HEK293 (cell line): ENCODE data around the gene MACROD1.

ENCODE experiments used
- CTCF ChIA-PET: fragments of 350-600 bp; formaldehyde crosslinking; extraction: SDS; loops from one replicate; lab custom pipeline; 2021; ENCODE audit warnings: antibody characterized with exemption; lab: Yijun Ruan, JAX
- POLR2A ChIA-PET: fragments of 300-600 bp; formaldehyde crosslinking; extraction: SDS; loops from one replicate; lab custom pipeline; 2020; ENCODE audit warnings: antibody characterized with exemption, inconsistent platforms; lab: Yijun Ruan, JAX
- H3K27ac ChIP-seq: fragments of 200-500 bp; sonication (Bioruptor generic); 2 replicates; pipeline ENCODE4 v1.5.1; 2014; ENCODE audit warnings: low read depth, low read length, control low read depth, inconsistent platforms; ENCODE audit errors: extremely low read depth
- H3K36me3 ChIP-seq, 2 experiments: fragments of 200-500 bp in 1 of 2; sonication (Bioruptor generic) in 1 of 2; 1 replicate in 1 of 2; 2 replicates in 1 of 2; pipeline ENCODE4 v1.5.1; 2014 to 2017; ENCODE audit warnings: inconsistent platforms in 2 of 2, low read length in 2 of 2; ENCODE audit not compliant: control insufficient read depth in 2 of 2, insufficient read depth in 1 of 2
- H3K4me1 ChIP-seq: fragments of 200-500 bp; sonication (Bioruptor generic); 2 replicates; pipeline ENCODE4 v1.5.1; 2014; ENCODE audit warnings: mild to moderate bottlenecking, low read length, inconsistent platforms; ENCODE audit not compliant: control insufficient read depth, insufficient read depth
- H3K4me3 ChIP-seq: 2 replicates; pipeline ENCODE4 v1.5.1; 2011; ENCODE audit warnings: low read depth, mild to moderate bottlenecking, control low read depth, low read length, moderate library complexity
- H3K9me3 ChIP-seq: fragments of 200-500 bp; sonication (Bioruptor generic); 2 replicates; pipeline ENCODE4 v1.5.1; 2014; ENCODE audit warnings: low read depth, low read length, inconsistent platforms; ENCODE audit not compliant: control insufficient read depth, insufficient read depth
- EGR2 ChIP-seq: fragments of 450-650 bp; formaldehyde crosslinking; IDR thresholded peaks from 2 replicates; pipeline ENCODE4 v1.5.1; 2016; ENCODE audit warnings: low read depth, missing biosample characterization, missing genetic modification characterization
- HIC1 ChIP-seq: fragments of 450-650 bp; formaldehyde crosslinking; IDR thresholded peaks from 2 replicates; pipeline ENCODE4 v1.5.1; 2016; ENCODE audit warnings: missing biosample characterization, missing genetic modification characterization
- SP2 ChIP-seq: fragments of 450-650 bp; formaldehyde crosslinking; IDR thresholded peaks from 2 replicates; pipeline ENCODE4 v1.5.1; 2016; ENCODE audit warnings: missing biosample characterization, missing genetic modification characterization
- ZEB2 ChIP-seq: fragments of 450-650 bp; formaldehyde crosslinking; IDR thresholded peaks from 2 replicates; pipeline ENCODE4 v1.5.1; 2016; ENCODE audit warnings: missing biosample characterization, missing genetic modification characterization
- ZFHX2 ChIP-seq: fragments of 450-650 bp; formaldehyde crosslinking; conservative IDR thresholded peaks from 2 replicates; pipeline ENCODE4 v1.5.1; 2016; ENCODE audit warnings: missing biosample characterization, missing genetic modification characterization
- ZNF169 ChIP-seq: fragments of 450-650 bp; formaldehyde crosslinking; IDR thresholded peaks from 2 replicates; pipeline ENCODE4 v1.5.1; 2016; ENCODE audit warnings: missing biosample characterization, missing genetic modification characterization
- ZNF184 ChIP-seq: fragments of 450-650 bp; IDR thresholded peaks from 2 replicates; pipeline ENCODE4 v1.5.1; 2018; ENCODE audit warnings: missing biosample characterization, mild to moderate bottlenecking, missing genetic modification characterization
- ZNF202 ChIP-seq: fragments of 450-650 bp; formaldehyde crosslinking; IDR thresholded peaks from 2 replicates; pipeline ENCODE4 v1.5.1; 2016; ENCODE audit warnings: missing biosample characterization, missing genetic modification characterization, borderline replicate concordance
- ZNF221 ChIP-seq: fragments of 450-650 bp; formaldehyde crosslinking; IDR thresholded peaks from 2 replicates; pipeline ENCODE4 v1.5.1; 2017; ENCODE audit warnings: missing biosample characterization, missing genetic modification characterization, borderline replicate concordance
- ZNF324 ChIP-seq: fragments of 450-650 bp; formaldehyde crosslinking; IDR thresholded peaks from 2 replicates; pipeline ENCODE4 v1.5.1; 2016; ENCODE audit warnings: missing biosample characterization, missing genetic modification characterization
- ZNF341 ChIP-seq: fragments of 450-650 bp; formaldehyde crosslinking; IDR thresholded peaks from 2 replicates; pipeline ENCODE4; 2016; ENCODE audit warnings: low read depth, missing biosample characterization, missing genetic modification characterization
- ZNF366 ChIP-seq: fragments of 450-650 bp; formaldehyde crosslinking; conservative IDR thresholded peaks from 2 replicates; pipeline ENCODE4 v1.5.1; 2016; ENCODE audit warnings: missing biosample characterization, missing genetic modification characterization
- ZNF501 ChIP-seq: fragments of 450-650 bp; formaldehyde crosslinking; IDR thresholded peaks from 2 replicates; pipeline ENCODE4 v1.5.1; 2016; ENCODE audit warnings: missing biosample characterization, missing genetic modification characterization
- ZNF585B ChIP-seq: fragments of 450-650 bp; formaldehyde crosslinking; IDR thresholded peaks from 2 replicates; pipeline ENCODE4 v1.5.1; 2016; ENCODE audit warnings: missing biosample characterization, missing genetic modification characterization
- ZNF621 ChIP-seq: fragments of 450-650 bp; formaldehyde crosslinking; IDR thresholded peaks from 2 replicates; pipeline ENCODE4 v1.5.1; 2017; ENCODE audit warnings: missing biosample characterization, missing genetic modification characterization
- ZNF623 ChIP-seq: fragments of 450-650 bp; formaldehyde crosslinking; IDR thresholded peaks from 2 replicates; pipeline ENCODE4 v1.5.1; 2016; ENCODE audit warnings: missing biosample characterization, missing genetic modification characterization
- ZNF660 ChIP-seq: fragments of 450-650 bp; IDR thresholded peaks from 2 replicates; pipeline ENCODE4 v1.5.1; 2018; ENCODE audit warnings: missing biosample characterization, mild to moderate bottlenecking, missing genetic modification characterization
- ZNF707 ChIP-seq: fragments of 450-650 bp; formaldehyde crosslinking; IDR thresholded peaks from 2 replicates; pipeline ENCODE4 v1.5.1; 2016; ENCODE audit warnings: missing biosample characterization, missing genetic modification characterization
- ZNF791 ChIP-seq: fragments of 450-650 bp; formaldehyde crosslinking; IDR thresholded peaks from 2 replicates; pipeline ENCODE4 v1.5.1; 2016; ENCODE audit warnings: missing biosample characterization, missing genetic modification characterization
- ZNF830 ChIP-seq: fragments of 450-650 bp; IDR thresholded peaks from 2 replicates; pipeline ENCODE4 v1.5.0; 2018; ENCODE audit warnings: missing biosample characterization, missing genetic modification characterization, low read depth, mild to moderate bottlenecking, moderate library complexity
- ZSCAN23 ChIP-seq: fragments of 450-650 bp; formaldehyde crosslinking; IDR thresholded peaks from 2 replicates; pipeline ENCODE4 v1.5.1; 2016; ENCODE audit warnings: missing biosample characterization, missing genetic modification characterization
- TF ChIP-seq, protein P1 (sequence below): fragments of 450-650 bp; formaldehyde crosslinking; IDR thresholded peaks from 2 replicates; pipeline ENCODE4 v1.5.1; 2017; ENCODE audit warnings: missing biosample characterization, missing genetic modification characterization
- TF ChIP-seq, protein P2 (sequence below): fragments of 450-650 bp; formaldehyde crosslinking; IDR thresholded peaks from 2 replicates; pipeline ENCODE4 v1.5.1; 2016; ENCODE audit warnings: missing biosample characterization, missing genetic modification characterization, low read depth
- TF ChIP-seq, protein P3 (sequence below): fragments of 450-650 bp; formaldehyde crosslinking; IDR thresholded peaks from 2 replicates; pipeline ENCODE4 v1.5.1; 2017; ENCODE audit warnings: missing biosample characterization, missing genetic modification characterization
- TF ChIP-seq, protein P4 (sequence below): fragments of 450-650 bp; formaldehyde crosslinking; IDR thresholded peaks from 2 replicates; pipeline ENCODE4 v1.5.1; 2016; ENCODE audit warnings: missing biosample characterization, missing genetic modification characterization

Gene MACROD1

GRCh38 chr11:64092111-64092760 lies 73.7 kb downstream of the MACROD1 start (continued):
- TF ChIP-seq, protein P1, sequence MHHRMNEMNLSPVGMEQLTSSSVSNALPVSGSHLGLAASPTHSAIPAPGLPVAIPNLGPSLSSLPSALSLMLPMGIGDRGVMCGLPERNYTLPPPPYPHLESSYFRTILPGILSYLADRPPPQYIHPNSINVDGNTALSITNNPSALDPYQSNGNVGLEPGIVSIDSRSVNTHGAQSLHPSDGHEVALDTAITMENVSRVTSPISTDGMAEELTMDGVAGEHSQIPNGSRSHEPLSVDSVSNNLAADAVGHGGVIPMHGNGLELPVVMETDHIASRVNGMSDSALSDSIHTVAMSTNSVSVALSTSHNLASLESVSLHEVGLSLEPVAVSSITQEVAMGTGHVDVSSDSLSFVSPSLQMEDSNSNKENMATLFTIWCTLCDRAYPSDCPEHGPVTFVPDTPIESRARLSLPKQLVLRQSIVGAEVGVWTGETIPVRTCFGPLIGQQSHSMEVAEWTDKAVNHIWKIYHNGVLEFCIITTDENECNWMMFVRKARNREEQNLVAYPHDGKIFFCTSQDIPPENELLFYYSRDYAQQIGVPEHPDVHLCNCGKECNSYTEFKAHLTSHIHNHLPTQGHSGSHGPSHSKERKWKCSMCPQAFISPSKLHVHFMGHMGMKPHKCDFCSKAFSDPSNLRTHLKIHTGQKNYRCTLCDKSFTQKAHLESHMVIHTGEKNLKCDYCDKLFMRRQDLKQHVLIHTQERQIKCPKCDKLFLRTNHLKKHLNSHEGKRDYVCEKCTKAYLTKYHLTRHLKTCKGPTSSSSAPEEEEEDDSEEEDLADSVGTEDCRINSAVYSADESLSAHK (tag by site-specific recombination) = no peak
- TF ChIP-seq ZNF830 (tag by site-specific recombination) (no peak), ZNF184 (tag by site-specific recombination) (no peak), ZNF621 (tag by site-specific recombination) (no peak), ZNF791 (tag by site-specific recombination) (no peak), ZNF202 (tag by site-specific recombination) (no peak), ZNF169 (tag by site-specific recombination) (no peak), ZNF707 (tag by site-specific recombination) (no peak)
- TF ChIP-seq, protein P2, sequence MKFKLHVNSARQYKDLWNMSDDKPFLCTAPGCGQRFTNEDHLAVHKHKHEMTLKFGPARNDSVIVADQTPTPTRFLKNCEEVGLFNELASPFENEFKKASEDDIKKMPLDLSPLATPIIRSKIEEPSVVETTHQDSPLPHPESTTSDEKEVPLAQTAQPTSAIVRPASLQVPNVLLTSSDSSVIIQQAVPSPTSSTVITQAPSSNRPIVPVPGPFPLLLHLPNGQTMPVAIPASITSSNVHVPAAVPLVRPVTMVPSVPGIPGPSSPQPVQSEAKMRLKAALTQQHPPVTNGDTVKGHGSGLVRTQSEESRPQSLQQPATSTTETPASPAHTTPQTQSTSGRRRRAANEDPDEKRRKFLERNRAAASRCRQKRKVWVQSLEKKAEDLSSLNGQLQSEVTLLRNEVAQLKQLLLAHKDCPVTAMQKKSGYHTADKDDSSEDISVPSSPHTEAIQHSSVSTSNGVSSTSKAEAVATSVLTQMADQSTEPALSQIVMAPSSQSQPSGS (tag by site-specific recombination) = no peak

GRCh38 chr11:64090806-64091516 lies 75.0 kb downstream of the MACROD1 start:
- ChIA-PET CTCF (no interaction called here), POLR2A (no interaction called here)
- Histone ChIP-seq H3K36me3 (no peaks in the 10 kb centered on the region), H3K4me3 (no peak overlapping the region), H3K9me3 (no peaks in the 10 kb centered on the region), H3K27ac (no peak overlapping the region), H3K4me1 (no peaks in the 10 kb centered on the region)
- TF ChIP-seq, protein P3, sequence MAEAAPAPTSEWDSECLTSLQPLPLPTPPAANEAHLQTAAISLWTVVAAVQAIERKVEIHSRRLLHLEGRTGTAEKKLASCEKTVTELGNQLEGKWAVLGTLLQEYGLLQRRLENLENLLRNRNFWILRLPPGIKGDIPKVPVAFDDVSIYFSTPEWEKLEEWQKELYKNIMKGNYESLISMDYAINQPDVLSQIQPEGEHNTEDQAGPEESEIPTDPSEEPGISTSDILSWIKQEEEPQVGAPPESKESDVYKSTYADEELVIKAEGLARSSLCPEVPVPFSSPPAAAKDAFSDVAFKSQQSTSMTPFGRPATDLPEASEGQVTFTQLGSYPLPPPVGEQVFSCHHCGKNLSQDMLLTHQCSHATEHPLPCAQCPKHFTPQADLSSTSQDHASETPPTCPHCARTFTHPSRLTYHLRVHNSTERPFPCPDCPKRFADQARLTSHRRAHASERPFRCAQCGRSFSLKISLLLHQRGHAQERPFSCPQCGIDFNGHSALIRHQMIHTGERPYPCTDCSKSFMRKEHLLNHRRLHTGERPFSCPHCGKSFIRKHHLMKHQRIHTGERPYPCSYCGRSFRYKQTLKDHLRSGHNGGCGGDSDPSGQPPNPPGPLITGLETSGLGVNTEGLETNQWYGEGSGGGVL = peak; percentile 85
- TF ChIP-seq ZNF324 (0 out of 2 replicates have a peak, but pooled peaks have one; percentile 20), EGR2 (peak; percentile 86), ZNF501 (tag by site-specific recombination) (no peak), ZNF585B (tag by site-specific recombination) (no peak), SP2 (tag by site-specific recombination) (peak; percentile 23; the same call in 1 of the 2 replicates), ZNF221 (tag by site-specific recombination) (no peak), ZSCAN23 (tag by site-specific recombination) (no peak), ZNF366 (tag by site-specific recombination) (peak; percentile 59; the same call in 1 of the 2 replicates), ZEB2 (tag by site-specific recombination) (0 out of 2 replicates have a peak, but pooled peaks have one; percentile 28), ZFHX2 (tag by site-specific recombination) (peak; percentile 91), HIC1 (tag by site-specific recombination) (no peak), ZNF660 (tag by site-specific recombination) (no peak), ZNF623 (no peak), ZNF341 (tag by site-specific recombination) (no peak)
- TF ChIP-seq, protein P4, sequence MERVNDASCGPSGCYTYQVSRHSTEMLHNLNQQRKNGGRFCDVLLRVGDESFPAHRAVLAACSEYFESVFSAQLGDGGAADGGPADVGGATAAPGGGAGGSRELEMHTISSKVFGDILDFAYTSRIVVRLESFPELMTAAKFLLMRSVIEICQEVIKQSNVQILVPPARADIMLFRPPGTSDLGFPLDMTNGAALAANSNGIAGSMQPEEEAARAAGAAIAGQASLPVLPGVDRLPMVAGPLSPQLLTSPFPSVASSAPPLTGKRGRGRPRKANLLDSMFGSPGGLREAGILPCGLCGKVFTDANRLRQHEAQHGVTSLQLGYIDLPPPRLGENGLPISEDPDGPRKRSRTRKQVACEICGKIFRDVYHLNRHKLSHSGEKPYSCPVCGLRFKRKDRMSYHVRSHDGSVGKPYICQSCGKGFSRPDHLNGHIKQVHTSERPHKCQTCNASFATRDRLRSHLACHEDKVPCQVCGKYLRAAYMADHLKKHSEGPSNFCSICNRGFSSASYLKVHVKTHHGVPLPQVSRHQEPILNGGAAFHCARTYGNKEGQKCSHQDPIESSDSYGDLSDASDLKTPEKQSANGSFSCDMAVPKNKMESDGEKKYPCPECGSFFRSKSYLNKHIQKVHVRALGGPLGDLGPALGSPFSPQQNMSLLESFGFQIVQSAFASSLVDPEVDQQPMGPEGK (tag by site-specific recombination) = peak; percentile 36; the same call in 1 of the 2 replicates
